ENCODE data around the gene SDCBP2. TPM values are rescaled to one million over a fixed set of nuclear protein-coding genes. Genes with fewer than 3 reads are reported as not detected.

Gene SDCBP2
- total RNA-seq (2013; cell fraction: nucleolus; rRNA removed) = 1.3 and 2.6 TPM in 2 replicates
- total RNA-seq (2014; rRNA removed) = 0.60 and 1.1 TPM in 2 replicates
- 0.45 and 0.60 TPM in 2 replicates for total RNA-seq (2014; rRNA removed; fragmentation: Illumina TruSeq; extraction: Trizol)
- total RNA-seq (2021) = 0.77 and 1.5 TPM in 2 replicates
- polyA plus RNA-seq (2011; ENCODE audit: low read depth) = 0.91 TPM
- polyA plus RNA-seq (2011; rRNA removed) = 1.3 and 1.5 TPM in 2 replicates
- 2.3 and 3.4 TPM in 2 replicates for polyA plus RNA-seq (2011; cell fraction: cytosol; rRNA removed)
- 5.3 and 9.1 TPM in 2 replicates for polyA plus RNA-seq (2011; cell fraction: nucleus; rRNA removed)
- 2.0 and 3.7 TPM in 2 replicates for polyA plus RNA-seq (2012)
- polyA plus RNA-seq (2014; fragmentation: Illumina TruSeq; extraction: Trizol) = 0.51 and 0.96 TPM in 2 replicates
- under 1 TPM in 1 of 2 experiments, not detected in 1; 0.16 TPM for polyA plus RNA-seq (2014; fragmentation: Nextera tagmentation; extraction: Ambion mirVana)
- polyA plus RNA-seq (2014; rRNA removed) = 1.3 and 1.9 TPM in 2 replicates
- 1 to 10 TPM; 1.4 to 2.4 TPM for polyA plus RNA-seq (2016; fragmentation: Nextera tagmentation; extraction: Ambion mirVana)
- polyA minus RNA-seq (2011; rRNA and poly(A)+ RNA removed) = 0.29 and 1.0 TPM in 2 replicates
- 1.5 TPM in 1 of 2 replicates, not detected in the other for polyA minus RNA-seq (2011; cell fraction: cytosol; rRNA and poly(A)+ RNA removed)
- polyA minus RNA-seq (2011; cell fraction: nucleus; rRNA and poly(A)+ RNA removed) = 0.85 and 1.2 TPM in 2 replicates
- percentile 52 among the genes with signal in this experiment for Bru-seq, nascent RNA
- BruChase-seq, experiment 1, labeled RNA remaining after a 6-hour chase = percentile 66 among the genes with signal in this experiment
- BruChase-seq, experiment 2, labeled RNA remaining after a 2-hour chase = percentile 62 among the genes with signal in this experiment
- long read RNA-seq, experiment 1, partial matches to known transcripts = 0 of 2 reads
- long read RNA-seq, experiment 1, other reads (novel, unspliced or antisense) = 0 of 2 reads
- long read RNA-seq, experiment 2, partial matches to known transcripts = 0 of 3 reads
- long read RNA-seq, experiment 2, other reads (novel, unspliced or antisense) = 1 of 3 reads

GRCh38 chr20:1328680-1329330, at the start of gene SDCBP2:
SDCBP2 (minus strand) TSS chr20:1329139; CDS start chr20:1320416, 8,723 bp downstream.
- ATAC-seq (no peak), DNase-seq (ENCODE audit: low read depth, low spot score) (no peak), FAIRE-seq (no peak)
- no peaks in the 10 kb centered on the region for H3K27me3 ChIP-seq (replicated peaks in 1 of 2; ENCODE audit: control insufficient read depth in 2 of 2, insufficient read depth in 2 of 2, low read length in 1 of 2)
- H3K4me1 ChIP-seq (ENCODE audit: control insufficient read depth, insufficient read depth, low read length) = peaks cover 34% of the 10 kb centered on the region
- ChIA-PET RAD21 (ENCODE audit: unreplicated experiment) (interaction anchor here (0.9 to 4.6 kb wide), 6 partner anchors 48 to 175 kb away, joined by 3 to 37 read pairs (median 6); no protein-coding TSS in a partner anchor), SMC1A (ENCODE audit: uncharacterized antibody, unreplicated experiment) (interaction anchor here (0.7 to 5.0 kb wide), 12 partner anchors 14 to 137 kb away, joined by 3 to 52 read pairs (median 6); partner anchors contain the start of gene FKBP1A), POLR2A (interaction anchor here (0.8 to 7.0 kb wide), 2 partner anchors 46 to 62 kb away, joined by 3 to 76 read pairs; partner anchors contain the start of gene FKBP1A), CTCF (interaction anchor here (0.7 to 7.6 kb wide), 11 partner anchors 14 to 175 kb away, joined by 3 to 55 read pairs (median 5); partner anchors contain the start of genes FKBP1A and NSFL1C)
- intact Hi-C loops (cut with micrococcal nuclease; ENCODE audit: unreplicated experiment) (no loop called here), in situ Hi-C loops (cut with MboI) (no loop called here)
- no peak within 1 kb of the TSS for H2AFZ ChIP-seq (ENCODE audit: control insufficient read depth, low read depth, low read length)
- peak within 1 kb of the TSS; percentile 90; the same call in 1 of the 2 replicates for H3K4me3 ChIP-seq
- H3K79me2 ChIP-seq (ENCODE audit: control insufficient read depth, insufficient read depth, low read length) = peaks cover 52% of the 10 kb centered on the region
- H3K27ac ChIP-seq (ENCODE audit: control insufficient read depth, insufficient read depth) = peak within 1 kb of the TSS; percentile 54
- WGBS (ENCODE audit: insufficient coverage, insufficient replicate concordance, low lambda C conversion rate, missing lambda C conversion rate) = 74% methylated on average over 6 of the region's 8 CpGs
- H3K9me3 ChIP-seq (replicated peaks; ENCODE audit: control insufficient read depth, insufficient read depth, low read length) = no peaks in the 10 kb centered on the region
- no TSS peak for BruUV-seq (replicated peaks)
- H3K36me3 ChIP-seq (ENCODE audit: control insufficient read depth in 2 of 2, insufficient read depth in 2 of 2, low read length in 1 of 2) = no peaks in the 10 kb centered on the region
- no peaks in the 10 kb centered on the region; the same call in 1 of the 2 replicates for H4K20me1 ChIP-seq (ENCODE audit: control insufficient read depth, insufficient read depth)
- peak within 1 kb of the TSS; percentile 48 for H3K9ac ChIP-seq (ENCODE audit: control insufficient read depth, insufficient read depth, low read length)
- peak within 1 kb of the TSS; percentile 80 for H3K4me2 ChIP-seq (ENCODE audit: control insufficient read depth, insufficient read depth)
- no peak for TF ChIP-seq BHLHE40 (IDR thresholded peaks at IDR 0.05; ENCODE audit: borderline replicate concordance in 1 of 2, low read depth in 2 of 2, low read length in 1 of 2)
- no peak for TF ChIP-seq PAX5 (IDR thresholded peaks at IDR 0.05; ENCODE audit: borderline replicate concordance, low read depth, low read length)
- TF ChIP-seq MEF2B (IDR thresholded peaks at IDR 0.05; ENCODE audit: partially characterized antibody, poor library complexity, severe bottlenecking) = no peak
- no peak for TF ChIP-seq NR2C1 (IDR thresholded peaks at IDR 0.05)
- TF ChIP-seq PKNOX1 (IDR thresholded peaks at IDR 0.05) = no peak
- TF ChIP-seq GABPA (IDR thresholded peaks at IDR 0.05; ENCODE audit: low read depth) = no peak
- TF ChIP-seq DPF2 (IDR thresholded peaks at IDR 0.05) = no peak
- no peak for TF ChIP-seq BMI1 (IDR thresholded peaks at IDR 0.05; ENCODE audit: borderline replicate concordance)
- TF ChIP-seq BCL3 (IDR thresholded peaks at IDR 0.05; ENCODE audit: borderline replicate concordance, insufficient read depth, low read depth, low read length, poor library complexity, severe bottlenecking) = no peak
- TF ChIP-seq BCLAF1 (IDR thresholded peaks at IDR 0.05) = no peak
- no peak for TF ChIP-seq CHD4 (IDR thresholded peaks at IDR 0.05)
- TF ChIP-seq SMAD1 (IDR thresholded peaks at IDR 0.05; ENCODE audit: low read depth, partially characterized antibody) = no peak
- no peak for TF ChIP-seq TCF12 (IDR thresholded peaks at IDR 0.05; ENCODE audit: low read depth, low read length)

Measured in GM12878 (cell line).